H9 (cell line): Measurements from ENCODE around the gene NUPR1. TPM values are rescaled to one million over a fixed set of nuclear protein-coding genes. Genes with fewer than 3 reads are reported as not detected.
A peak's percentile ranks its signal among the peaks of the same experiment; 100 is the strongest.

Experiments
- DNase-seq: peaks from one replicate; pipeline ENCODE4 v3.0.0-alpha.2; 2017
- H2AFZ ChIP-seq: one replicate; pipeline ENCODE4 v1.6.1; 2013; ENCODE audit warnings: mild to moderate bottlenecking, low read length, control low read depth, moderate library complexity
- H2AK5ac ChIP-seq: 2 replicates; pipeline ENCODE4 v1.6.1; 2013; ENCODE audit warnings: low read length, control low read depth, mixed read lengths; ENCODE audit not compliant: insufficient read length
- H2BK120ac ChIP-seq: one replicate; pipeline ENCODE4 v1.6.1; 2013; ENCODE audit warnings: low read depth, mild to moderate bottlenecking, low read length, control low read depth, inconsistent platforms; ENCODE audit not compliant: poor library complexity, severe bottlenecking
- H2BK12ac ChIP-seq: 2 replicates; pipeline ENCODE4 v1.6.1; 2013; ENCODE audit warnings: low read length, control low read depth, mixed read lengths, low read depth; ENCODE audit not compliant: insufficient read length
- H2BK15ac ChIP-seq: 2 replicates; pipeline ENCODE4 v1.6.1; 2013; ENCODE audit warnings: low read depth, low read length, control low read depth
- H2BK20ac ChIP-seq: one replicate; pipeline ENCODE4 v1.6.1; 2013; ENCODE audit warnings: low read depth, mild to moderate bottlenecking, low read length, control low read depth, inconsistent platforms; ENCODE audit not compliant: poor library complexity, severe bottlenecking
- H2BK5ac ChIP-seq: 2 replicates; pipeline ENCODE4 v1.6.1; 2013; ENCODE audit warnings: low read length, control low read depth, mixed read lengths; ENCODE audit not compliant: insufficient read length
- H3K14ac ChIP-seq: 2 replicates; pipeline ENCODE4 v1.6.1; 2013; ENCODE audit warnings: low read length, control low read depth; ENCODE audit not compliant: insufficient read depth
- H3K18ac ChIP-seq: 2 replicates; pipeline ENCODE4 v1.6.1; 2013; ENCODE audit warnings: low read depth, mild to moderate bottlenecking, mixed read lengths, low read length, control low read depth; ENCODE audit not compliant: insufficient read length
- H3K23ac ChIP-seq: 2 replicates; pipeline ENCODE4 v1.6.1; 2013; ENCODE audit warnings: low read length, control low read depth, mixed read lengths, low read depth; ENCODE audit not compliant: insufficient read length
- H3K23me2 ChIP-seq: 2 replicates; pipeline ENCODE4 v1.6.1; 2013; ENCODE audit warnings: low read depth, mild to moderate bottlenecking, mixed read lengths, low read length, control low read depth; ENCODE audit not compliant: insufficient read length, poor library complexity, severe bottlenecking
- H3K27ac ChIP-seq: 2 replicates; pipeline ENCODE4 v1.5.1; 2013; ENCODE audit warnings: low read length, control low read depth, mixed read lengths, low read depth; ENCODE audit not compliant: insufficient read length
- H3K27me3 ChIP-seq: 2 replicates; pipeline ENCODE4 v1.6.1; 2013; ENCODE audit warnings: low read length, control low read depth, inconsistent platforms; ENCODE audit not compliant: insufficient read depth
- H3K4ac ChIP-seq: 2 replicates; pipeline ENCODE4 v1.6.1; 2013; ENCODE audit warnings: low read depth, mild to moderate bottlenecking, control low read depth, inconsistent platforms, low read length, moderate library complexity
- H3K4me1 ChIP-seq: 2 replicates; pipeline ENCODE4 v1.6.1; 2013; ENCODE audit warnings: low read length, control low read depth, inconsistent platforms; ENCODE audit not compliant: insufficient read depth
- H3K4me2 ChIP-seq: 2 replicates; pipeline ENCODE4 v1.6.1; 2013; ENCODE audit warnings: low read length, control low read depth, mixed read lengths; ENCODE audit not compliant: insufficient read length, insufficient read depth
- H3K56ac ChIP-seq: 2 replicates; pipeline ENCODE4 v1.6.1; 2013; ENCODE audit warnings: low read depth, mild to moderate bottlenecking, mixed read lengths, low read length, control low read depth; ENCODE audit not compliant: insufficient read length
- H3K79me1 ChIP-seq: 2 replicates; pipeline ENCODE4 v1.6.1; 2013; ENCODE audit warnings: low read depth, mild to moderate bottlenecking, moderate library complexity, low read length, control low read depth, inconsistent platforms; ENCODE audit not compliant: insufficient read depth, poor library complexity, severe bottlenecking
- H3K79me2 ChIP-seq: 2 replicates; pipeline ENCODE4 v1.6.1; 2013; ENCODE audit warnings: low read length, control low read depth, inconsistent platforms; ENCODE audit not compliant: insufficient read depth
- H3K9ac ChIP-seq: 2 replicates; pipeline ENCODE4 v1.6.1; 2013; ENCODE audit warnings: low read length, control low read depth, mixed read lengths; ENCODE audit not compliant: insufficient read length; ENCODE audit errors: extremely low read depth
- H3K9me3 ChIP-seq: one replicate; pipeline ENCODE4 v1.6.1; 2013; ENCODE audit warnings: low read depth, low read length, inconsistent platforms; ENCODE audit not compliant: control insufficient read depth
- H3T11ph ChIP-seq: one replicate; pipeline ENCODE4 v1.6.1; 2013; ENCODE audit warnings: mild to moderate bottlenecking, low read length, control low read depth, inconsistent platforms
- H4K20me1 ChIP-seq: one replicate; pipeline ENCODE4 v1.6.1; 2013; ENCODE audit not compliant: control insufficient read depth, insufficient read length, insufficient read depth
- H4K5ac ChIP-seq: 2 replicates; pipeline ENCODE4 v1.6.1; 2013; ENCODE audit warnings: low read depth, mild to moderate bottlenecking, mixed read lengths, low read length, control low read depth; ENCODE audit not compliant: insufficient read length
- H4K8ac ChIP-seq: replicated peaks from 2 replicates; pipeline ENCODE4 v1.6.1; 2013; ENCODE audit warnings: low read length, control low read depth, mixed read lengths, low read depth; ENCODE audit not compliant: insufficient read length
- H4K91ac ChIP-seq: 2 replicates; pipeline ENCODE4 v1.6.1; 2013; ENCODE audit warnings: low read depth, mild to moderate bottlenecking, moderate library complexity, mixed read lengths, low read length, control low read depth; ENCODE audit not compliant: insufficient read length
- H3K27ac Mint-ChIP-seq, 3 experiments: 2 replicates in 2 of 3; 3 replicates in 1 of 3; pipeline ENCODE4 v1.8.0; 2020 to 2021; ENCODE audit warnings: mixed read lengths in 3 of 3, mild to moderate bottlenecking in 1 of 3, moderate library complexity in 1 of 3
- H3K27me3 Mint-ChIP-seq: 2 replicates; pipeline ENCODE4 v1.8.0; 2021; ENCODE audit warnings: low read depth, mild to moderate bottlenecking, moderate library complexity, mixed read lengths
- H3K36me3 Mint-ChIP-seq, 3 experiments: 2 replicates in 2 of 3; 3 replicates in 1 of 3; pipeline ENCODE4 v1.8.0; 2020 to 2021; ENCODE audit warnings: low read depth in 3 of 3, mixed read lengths in 3 of 3; ENCODE audit not compliant: insufficient read depth in 1 of 3
- H3K4me1 Mint-ChIP-seq, 2 experiments: 2 replicates each; pipeline ENCODE4 v1.8.0; 2020; ENCODE audit warnings: mixed read lengths in 2 of 2
- H3K4me3 Mint-ChIP-seq, 2 experiments: 2 replicates in 1 of 2; 3 replicates in 1 of 2; pipeline ENCODE4 v1.8.0; 2020 to 2021; ENCODE audit warnings: mild to moderate bottlenecking in 2 of 2, mixed read lengths in 2 of 2, moderate library complexity in 1 of 2
- H3K9me3 Mint-ChIP-seq, 2 experiments: 2 replicates in 1 of 2; 3 replicates in 1 of 2; pipeline ENCODE4 v1.8.0; 2020; ENCODE audit warnings: mild to moderate bottlenecking in 2 of 2, mixed read lengths in 2 of 2, moderate library complexity in 1 of 2
- WGBS: extraction: QIAGEN DNeasy Blood & Tissue Kit; methylation state at CpG from one replicate; pipeline ENCODE4 v1.1.7; 2013; ENCODE audit warnings: missing lambda C conversion rate, low lambda C conversion rate, mixed read lengths; ENCODE audit not compliant: insufficient read length; ENCODE audit errors: extremely low coverage; 5-methylcytosine and 5-hydroxymethylcytosine counted together
- total RNA-seq: library from RNA; stranded (reverse); gene quantifications from 2 replicates; pipeline ENCODE4 v1.2.1, GENCODE V29; 2021
- TF ChIP-seq, protein P1 (sequence below): fragments of 200-600 bp; sonication (generic); conservative IDR thresholded peaks from 3 replicates; pipeline ENCODE4 v1.8.0; 2021; ENCODE audit warnings: antibody characterized with exemption, mild to moderate bottlenecking

The NUPR1 gene
- total RNA-seq, 1 experiment from 2014 or later, result 0.35 TPM

GRCh38 chr16:28503470-28504259 is 35.1 kb downstream of the NUPR1 start:
- H3K4me1 ChIP-seq, result no peaks in the 10 kb centered on the region
- H3K4me1 Mint-ChIP-seq, result 0 out of 4 replicates have a peak, but pooled peaks cover 0 to 5% of the 10 kb centered on the region in 2 experiments
- peaks cover 14% of the 10 kb centered on the region for H3K27me3 Mint-ChIP-seq
- H3K36me3 Mint-ChIP-seq, result no peaks in the 10 kb centered on the region
- no peak overlapping the region for H3K18ac ChIP-seq
- peak overlapping the region in 1 of 3 experiments; percentile 83; a peak in 1 of 7 replicates for H3K27ac Mint-ChIP-seq
- H3K23ac ChIP-seq, result no peak overlapping the region
- H2BK12ac ChIP-seq, result no peak overlapping the region
- no peak overlapping the region for H4K91ac ChIP-seq
- H3K4ac ChIP-seq, result no peak overlapping the region
- DNase-seq, result no peak
- no peaks in the 10 kb centered on the region for H4K20me1 ChIP-seq
- no peaks in the 10 kb centered on the region for H3K79me1 ChIP-seq
- H2AK5ac ChIP-seq, result no peak overlapping the region
- TF ChIP-seq, protein P1, sequence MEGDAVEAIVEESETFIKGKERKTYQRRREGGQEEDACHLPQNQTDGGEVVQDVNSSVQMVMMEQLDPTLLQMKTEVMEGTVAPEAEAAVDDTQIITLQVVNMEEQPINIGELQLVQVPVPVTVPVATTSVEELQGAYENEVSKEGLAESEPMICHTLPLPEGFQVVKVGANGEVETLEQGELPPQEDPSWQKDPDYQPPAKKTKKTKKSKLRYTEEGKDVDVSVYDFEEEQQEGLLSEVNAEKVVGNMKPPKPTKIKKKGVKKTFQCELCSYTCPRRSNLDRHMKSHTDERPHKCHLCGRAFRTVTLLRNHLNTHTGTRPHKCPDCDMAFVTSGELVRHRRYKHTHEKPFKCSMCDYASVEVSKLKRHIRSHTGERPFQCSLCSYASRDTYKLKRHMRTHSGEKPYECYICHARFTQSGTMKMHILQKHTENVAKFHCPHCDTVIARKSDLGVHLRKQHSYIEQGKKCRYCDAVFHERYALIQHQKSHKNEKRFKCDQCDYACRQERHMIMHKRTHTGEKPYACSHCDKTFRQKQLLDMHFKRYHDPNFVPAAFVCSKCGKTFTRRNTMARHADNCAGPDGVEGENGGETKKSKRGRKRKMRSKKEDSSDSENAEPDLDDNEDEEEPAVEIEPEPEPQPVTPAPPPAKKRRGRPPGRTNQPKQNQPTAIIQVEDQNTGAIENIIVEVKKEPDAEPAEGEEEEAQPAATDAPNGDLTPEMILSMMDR, result no peak
- no CpG with 5 or more reads among the region's 15 CpGs for WGBS
- H2AFZ ChIP-seq, result no peak overlapping the region
- H2BK120ac ChIP-seq, result no peak overlapping the region
- H3K4me3 Mint-ChIP-seq, result no peak overlapping the region
- no peak overlapping the region for H3K56ac ChIP-seq
- H3K14ac ChIP-seq, result no peak overlapping the region
- no peak overlapping the region for H3T11ph ChIP-seq
- no peaks in the 10 kb centered on the region for H3K79me2 ChIP-seq
- H3K27me3 ChIP-seq, result no peaks in the 10 kb centered on the region
- H3K9ac ChIP-seq, result no peak overlapping the region
- no peaks in the 10 kb centered on the region for H3K9me3 ChIP-seq
- no peak overlapping the region for H2BK5ac ChIP-seq
- no peak overlapping the region for H4K5ac ChIP-seq
- H3K9me3 Mint-ChIP-seq, result no peaks in the 10 kb centered on the region
- H3K27ac ChIP-seq, result no peak overlapping the region
- no peak overlapping the region for H3K4me2 ChIP-seq
- H2BK20ac ChIP-seq, result no peak overlapping the region
- H4K8ac ChIP-seq, result no peak overlapping the region
- no peak overlapping the region for H2BK15ac ChIP-seq
- no peaks in the 10 kb centered on the region for H3K23me2 ChIP-seq
